ENCODE results near the gene CAMTA2.
"Not testable (repeated sequence)": the region's sequence is repeated elsewhere in the genome, so short reads cannot be mapped to it uniquely, and the experiment has no call there.

CAMTA2 gene
- long read RNA-seq, donor 1, partial matches to known transcripts = 0 of 2 reads
- long read RNA-seq, donor 1, other reads (novel, unspliced or antisense) = 0 of 2 reads
- long read RNA-seq, donor 2 = 0 reads
- long read RNA-seq, donor 3, partial matches to known transcripts = 0 of 2 reads
- long read RNA-seq, donor 3, other reads (novel, unspliced or antisense) = 0 of 2 reads
- long read RNA-seq, donor 4, partial matches to known transcripts = 16 of 20 reads
- long read RNA-seq, donor 4, other reads (novel, unspliced or antisense) = 0 of 20 reads
- long read RNA-seq, donor 5 = 0 reads
- long read RNA-seq, donor 6, partial matches to known transcripts = 0 of 3 reads
- long read RNA-seq, donor 6, other reads (novel, unspliced or antisense) = 0 of 3 reads
- long read RNA-seq, donor 7 = 0 reads
- long read RNA-seq, donor 8, partial matches to known transcripts = 12 of 15 reads
- long read RNA-seq, donor 8, other reads (novel, unspliced or antisense) = 0 of 15 reads

GRCh38 chr17:4986951-4987766, at the start of gene CAMTA2:
Gene CAMTA2, minus strand, starts transcription at chr17:4987675. Its CDS starts 1,453 bp downstream, at chr17:4986222.
- DNase-seq = peak; percentile 94

- peak; percentile 41 for DNase-seq
These were observed 47.8 kb upstream of the CAMTA2 start, which contains the start of gene SLC52A1 for GRCh38 chr17:5035315-5035714. Gene SLC52A1, minus strand, starts transcription at chr17:5035426. Its CDS starts 820 bp downstream, at chr17:5034606.

DNA sequence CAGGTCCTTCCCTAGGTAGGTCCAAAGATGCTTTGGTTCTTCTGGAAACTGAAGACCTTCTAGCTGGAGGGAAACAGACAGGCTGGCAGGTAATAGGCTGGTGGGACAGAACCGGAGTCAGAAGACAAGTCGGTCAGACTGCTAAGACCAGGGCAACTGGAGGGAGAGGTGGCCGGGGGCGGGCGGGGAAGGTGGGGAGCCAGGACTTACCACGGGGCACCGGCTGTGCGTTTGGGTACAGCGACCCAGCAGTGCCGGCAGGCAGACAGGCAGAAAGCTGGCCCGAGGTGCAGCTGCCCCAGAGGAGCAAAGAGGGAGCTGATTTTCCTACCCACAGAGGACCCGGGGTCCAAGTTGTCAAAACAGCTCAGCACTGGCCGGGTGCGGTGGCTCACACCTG, 47.2 kb upstream of the CAMTA2 start:
- DNase-seq = no peak

DNA sequence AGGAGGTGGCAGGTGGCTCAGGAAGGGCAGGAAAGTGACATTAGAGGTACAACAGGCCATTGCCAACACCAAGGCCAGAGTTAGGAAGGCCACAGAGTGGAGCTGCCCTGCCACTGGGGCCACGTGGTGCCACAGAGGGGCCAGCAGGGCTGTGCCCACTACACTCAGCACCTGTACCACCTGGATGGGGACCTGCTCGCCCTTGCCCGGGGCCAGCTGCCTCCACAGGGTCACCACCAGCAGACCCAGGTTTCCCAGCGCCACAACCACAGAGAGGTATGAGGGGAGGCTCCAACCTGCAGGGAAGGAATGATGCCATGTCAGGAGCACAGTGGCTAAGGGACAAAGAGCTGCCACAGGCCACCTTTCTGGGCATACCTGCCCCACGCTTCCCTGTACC, 46.6 kb upstream of the CAMTA2 start:
- no peak for DNase-seq

GRCh38 chr17:5033352-5034015, 46.0 kb upstream of the CAMTA2 start:
- no peak for DNase-seq

- no peak for DNase-seq
These were observed 45.4 kb upstream of the CAMTA2 start for GRCh38 chr17:5032865-5033264.

GRCh38 chr17:5031365-5032082, 44.0 kb upstream of the CAMTA2 start:
- DNase-seq = peak; percentile 72

- DNase-seq = not testable (repeated sequence)
These were observed 42.7 kb upstream of the CAMTA2 start for GRCh38 chr17:5030168-5030567.

DNA sequence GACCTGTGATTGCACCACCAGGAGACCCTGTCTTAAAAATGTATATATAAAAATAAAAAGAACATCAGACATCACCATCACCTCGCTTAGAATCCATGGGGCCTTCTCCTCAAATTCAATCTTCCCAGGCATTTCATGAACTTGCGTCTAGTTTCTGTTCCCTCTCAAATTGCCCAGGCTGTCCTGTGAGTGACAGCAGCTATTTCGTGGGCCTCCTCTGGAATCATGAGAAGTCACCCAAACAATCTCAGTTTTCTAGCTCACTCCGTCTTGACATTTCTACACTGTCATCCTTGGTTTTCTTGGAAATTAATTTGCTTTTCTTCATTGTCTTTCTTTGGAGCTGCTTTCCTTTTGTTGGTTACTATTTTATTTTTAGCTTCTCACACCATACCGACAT, 40.4 kb upstream of the CAMTA2 start:
- no peak for DNase-seq

DNA sequence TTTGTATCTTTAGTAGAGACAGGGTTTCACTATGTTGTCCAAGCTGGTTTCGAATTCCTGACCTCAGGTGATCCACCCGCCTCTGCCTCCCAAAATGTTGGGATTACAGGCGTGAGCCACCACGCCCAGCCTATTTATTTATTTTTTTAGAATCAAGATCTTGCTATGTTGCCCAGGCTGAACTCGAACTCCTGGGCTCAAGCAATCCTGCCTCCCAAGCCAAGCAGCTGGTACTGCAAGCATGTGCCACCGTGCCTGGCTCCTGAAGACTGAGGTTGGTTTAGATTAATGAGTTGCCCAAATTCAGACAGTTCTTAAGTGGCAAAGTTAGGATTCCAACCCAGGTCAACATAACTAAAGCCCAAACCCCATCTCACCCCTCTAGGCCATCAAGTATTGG, 39.8 kb upstream of the CAMTA2 start:
- no peak for DNase-seq

GRCh38 chr17:5024604-5025003, 37.1 kb upstream of the CAMTA2 start:
- DNase-seq = no peak

DNA sequence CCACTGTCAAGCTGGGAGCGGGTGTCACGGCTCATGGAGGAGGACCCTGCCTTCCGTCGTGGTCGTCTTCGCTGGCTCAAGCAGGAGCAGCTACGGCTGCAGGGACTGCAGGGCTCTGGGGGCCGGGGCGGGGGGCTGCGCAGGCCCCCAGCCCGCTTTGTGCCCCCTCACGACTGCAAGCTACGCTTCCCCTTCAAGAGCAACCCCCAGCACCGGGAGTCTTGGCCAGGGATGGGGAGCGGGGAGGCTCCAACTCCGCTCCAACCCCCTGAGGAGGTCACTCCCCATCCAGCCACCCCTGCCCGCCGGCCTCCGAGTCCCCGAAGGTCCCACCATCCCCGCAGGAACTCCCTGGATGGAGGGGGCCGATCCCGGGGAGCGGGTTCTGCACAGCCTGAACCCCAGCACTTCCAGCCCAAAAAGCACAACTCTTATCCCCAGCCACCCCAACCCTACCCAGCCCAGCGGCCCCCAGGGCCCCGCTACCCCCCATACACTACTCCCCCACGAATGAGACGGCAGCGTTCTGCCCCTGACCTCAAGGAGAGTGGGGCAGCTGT, 36.2 kb upstream of the CAMTA2 start:
- DNase-seq = no peak

- DNase-seq = no peak
These were observed 34.8 kb upstream of the CAMTA2 start for GRCh38 chr17:5022171-5022711.

GRCh38 chr17:5020502-5021023, 33.1 kb upstream of the CAMTA2 start:
- DNase-seq = no peak

DNA sequence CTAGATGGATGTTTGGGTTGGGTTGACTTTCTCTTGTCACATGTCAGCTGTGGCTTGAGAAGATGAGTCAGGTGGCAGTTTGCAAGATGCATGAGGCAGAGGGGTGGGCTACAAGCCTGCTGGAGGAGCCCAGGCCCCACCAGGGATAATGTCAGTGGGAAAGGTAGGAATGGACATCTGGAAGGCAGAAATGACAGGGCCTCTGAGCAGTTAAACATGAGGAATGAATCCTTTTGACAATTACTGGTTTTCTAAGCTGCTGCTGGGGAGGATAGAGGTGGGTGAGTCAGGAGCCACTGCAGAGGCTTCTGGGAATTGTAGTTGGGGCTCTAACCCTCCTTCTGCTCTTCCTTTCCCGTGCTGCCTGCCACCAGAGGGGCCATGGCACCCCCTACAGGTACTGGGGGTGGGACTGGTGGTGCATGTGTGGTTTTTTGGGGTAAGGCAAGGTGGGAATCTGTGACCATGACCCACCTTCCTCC, 32.0 kb upstream of the CAMTA2 start:
- DNase-seq = no peak

DNA sequence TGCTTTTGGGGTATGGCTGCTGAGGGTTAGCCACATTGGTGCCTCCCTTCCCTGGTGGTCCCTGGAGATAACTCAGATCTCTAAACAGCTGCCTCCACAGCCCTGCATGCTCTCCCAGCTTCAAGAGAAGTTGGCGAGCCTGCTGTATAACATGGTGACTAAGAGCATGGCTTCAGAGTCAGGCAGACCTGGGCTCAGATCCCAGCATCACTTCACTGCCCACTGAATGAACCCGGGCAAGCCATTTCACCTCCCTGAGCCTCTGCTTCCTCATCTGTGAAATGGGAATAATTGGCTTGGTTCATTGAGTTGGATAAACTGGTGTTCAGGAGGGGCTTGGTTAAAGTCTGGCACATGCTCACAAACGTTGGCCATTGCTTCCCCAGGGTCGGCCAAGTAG, 26.9 kb upstream of the CAMTA2 start:
- no peak for DNase-seq

GRCh38 chr17:5011928-5012327, 24.5 kb upstream of the CAMTA2 start:
- no peak for DNase-seq

DNA sequence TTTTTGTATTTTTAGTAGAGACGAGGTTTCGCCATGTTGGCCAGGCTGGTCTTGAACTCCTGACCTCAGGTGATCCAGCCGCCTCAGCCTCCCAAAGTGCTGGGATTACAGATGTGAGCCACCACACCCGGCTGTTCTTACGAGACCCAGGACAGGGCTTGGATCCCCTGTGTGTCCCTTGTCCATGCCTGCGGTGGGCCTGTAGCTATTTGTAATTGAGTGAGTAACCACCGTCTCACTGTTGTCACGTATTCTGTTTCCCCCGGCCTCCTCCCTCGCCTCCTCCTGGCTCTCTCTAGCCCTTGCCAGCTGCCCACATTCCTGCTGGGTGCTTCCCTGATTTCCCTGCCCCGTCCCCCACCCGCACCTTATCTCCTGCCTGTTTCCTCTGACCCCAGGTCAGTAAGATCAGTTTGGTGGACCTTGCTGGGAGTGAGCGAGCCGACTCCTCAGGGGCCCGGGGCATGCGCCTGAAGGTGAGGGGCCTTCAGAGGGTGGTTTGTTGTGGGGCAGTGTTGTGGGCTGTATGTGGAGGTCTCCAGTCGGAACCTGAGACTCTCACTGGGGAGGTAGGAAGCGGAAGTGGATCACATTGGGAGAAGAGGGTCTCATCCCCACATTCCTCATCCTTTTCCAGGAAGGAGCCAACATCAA, 15.9 kb upstream of the CAMTA2 start:
- DNase-seq = no peak

- no peak for DNase-seq
These were observed 14.8 kb upstream of the CAMTA2 start for GRCh38 chr17:5002121-5002788.

DNA sequence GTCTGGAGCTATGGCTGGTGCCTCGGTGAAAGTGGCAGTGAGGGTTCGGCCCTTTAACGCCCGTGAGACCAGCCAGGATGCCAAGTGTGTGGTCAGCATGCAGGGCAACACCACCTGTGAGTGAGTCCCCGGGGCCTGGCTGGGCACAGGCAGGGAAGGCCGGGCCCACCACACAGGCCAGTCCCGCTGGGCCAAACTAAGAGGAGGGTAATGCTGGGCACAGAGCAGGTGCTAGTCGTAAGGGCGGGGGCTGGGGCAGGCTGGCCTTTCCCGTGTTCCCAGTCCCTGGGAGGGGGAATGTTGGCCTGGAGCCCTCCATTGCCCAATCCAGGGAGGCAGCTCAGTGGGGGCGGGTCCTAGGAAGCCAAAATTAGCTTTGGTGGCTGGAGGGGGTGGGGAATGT, 12.8 kb upstream of the CAMTA2 start:
- no peak for DNase-seq
